Measurements from ENCODE around the gene COG7. TPM values are rescaled to one million over a fixed set of nuclear protein-coding genes. Genes with fewer than 3 reads are reported as not detected.

Gene COG7
- total RNA-seq, 1 experiment from 2014 or later, result 22.6 TPM

GRCh38 chr16:23375643-23376042 lies 77.3 kb downstream of the COG7 start (continued):
- TF ChIP-seq ESRRA (CRISPR knock-in tag; IDR thresholded peaks at IDR 0.05; ENCODE audit: borderline replicate concordance), result no peak
- TF ChIP-seq SMAD3 (CRISPR knock-in tag; IDR thresholded peaks at IDR 0.05; ENCODE audit: borderline replicate concordance), result no peak
- TF ChIP-seq STAT6 (CRISPR knock-in tag; conservative IDR thresholded peaks at IDR 0.05; ENCODE audit: low read depth), result no peak
- no peak for TF ChIP-seq JUN (CRISPR knock-in tag; IDR thresholded peaks at IDR 0.05)
- no peak for TF ChIP-seq ETV6 (CRISPR knock-in tag; IDR thresholded peaks at IDR 0.05)
- no peak for TF ChIP-seq MYBL2 (CRISPR knock-in tag; IDR thresholded peaks at IDR 0.05)
- TF ChIP-seq TP53 (CRISPR knock-in tag; IDR thresholded peaks at IDR 0.05), result no peak
- no peak for TF ChIP-seq ZNF263 (CRISPR knock-in tag; IDR thresholded peaks at IDR 0.05; ENCODE audit: low read depth)

- DNase-seq (ENCODE audit: low spot score) (peak; percentile 45), ATAC-seq (peak; percentile 46; the same call in 1 of the 2 replicates)
- no peak overlapping the region for H3K27ac Mint-ChIP-seq
- CTCF ChIA-PET, result interaction anchor here (0.6 to 1.9 kb wide), 5 partner anchors 9 to 61 kb away, joined by 3 to 9 read pairs (median 3); no protein-coding TSS in a partner anchor
- H3K27me3 Mint-ChIP-seq (ENCODE audit: low read depth), result no peaks in the 10 kb centered on the region
- POLR2A ChIA-PET, result interaction anchor here (0.6 kb wide), 1 partner anchor 27 kb away, joined by 4 read pairs; no protein-coding TSS in a partner anchor
- no peaks in the 10 kb centered on the region for H3K4me1 Mint-ChIP-seq
- no peaks in the 10 kb centered on the region for H3K36me3 Mint-ChIP-seq
- no peaks in the 10 kb centered on the region for H3K9me3 Mint-ChIP-seq
- no peak overlapping the region for H3K4me3 Mint-ChIP-seq
- no peak for TF ChIP-seq FOXP1 (CRISPR knock-in tag; IDR thresholded peaks at IDR 0.05; ENCODE audit: borderline replicate concordance)
- no peak for TF ChIP-seq FOXJ3 (CRISPR knock-in tag; IDR thresholded peaks at IDR 0.05; ENCODE audit: borderline replicate concordance)
- no peak for TF ChIP-seq ATF3 (CRISPR knock-in tag; conservative IDR thresholded peaks at IDR 0.05)
- TF ChIP-seq ARID4B (CRISPR knock-in tag; IDR thresholded peaks at IDR 0.05; ENCODE audit: borderline replicate concordance), result no peak
- TF ChIP-seq STAT6 (CRISPR knock-in tag; conservative IDR thresholded peaks at IDR 0.05; ENCODE audit: low read depth), result no peak
- no peak for TF ChIP-seq ZMAT4 (CRISPR knock-in tag; IDR thresholded peaks at IDR 0.05)
- TF ChIP-seq OVOL2 (CRISPR knock-in tag; IDR thresholded peaks at IDR 0.05; ENCODE audit: borderline replicate concordance), result no peak
- TF ChIP-seq FOXP4 (CRISPR knock-in tag; IDR thresholded peaks at IDR 0.05), result no peak
- TF ChIP-seq GABPB1 (CRISPR knock-in tag; IDR thresholded peaks at IDR 0.05), result no peak
- TF ChIP-seq SMAD3 (CRISPR knock-in tag; IDR thresholded peaks at IDR 0.05; ENCODE audit: borderline replicate concordance), result no peak
- no peak for TF ChIP-seq CBFB (CRISPR knock-in tag; IDR thresholded peaks at IDR 0.05; ENCODE audit: low read depth)
- no peak for TF ChIP-seq ZNF232 (CRISPR knock-in tag; IDR thresholded peaks at IDR 0.05)
- TF ChIP-seq ZBTB21 (CRISPR knock-in tag; IDR thresholded peaks at IDR 0.05; ENCODE audit: borderline replicate concordance), result no peak
These were observed 78.1 kb downstream of the COG7 start for GRCh38 chr16:23374721-23375510.
